Heart left ventricle (tissue), 13 donors: ENCODE results near the gene TTC34.

ENCODE experiments used
- CTCF ChIP-seq, 12 donors: fragments of 200-600 bp; sonication (generic) in 4 of 12; IDR thresholded peaks; one replicate each; pipeline versions ENCODE4 v1.5.0 to v1.8.0; 2018 to 2022; ENCODE audit warnings: antibody characterized with exemption in 12 of 12, mild to moderate bottlenecking in 5 of 12
- POLR2A ChIP-seq, 2 donors: fragments of 450-650 bp; IDR thresholded peaks; one replicate each; pipeline ENCODE4 v1.6.1; 2017; ENCODE audit warnings: antibody characterized with exemption in 2 of 2, mild to moderate bottlenecking in 2 of 2, moderate library complexity in 2 of 2
- donor health status: ischemic (EF 13 %, LVEDD 7.1; RV severe dilation, severe dysfunction).
- donor health status: DM: no; HTN: yes; CAD: no.
- donor health status: DM: no; HTN: no; CAD: no.
- donor health status: ischemic (EF 25% LVEDD 6.9; RV normal size, moderate dysfunction).
- donor health status: ischemic (EF 25% LVEDD 5.7; RV mildly dilated, moderate dysfunction).
- donor health status: ischemic (EF 35%, LVEDD 5.7; RV mildly dilated, moderate dysfunction).
- donor health status: nonischemic (EF 11% LVEDD 7.7; RV severe dilation, severe dysfunction).
- donor health status: DM: yes; HTN: yes; CAD: no.
- donor health status: PGD.
- donor health status: ischemic (EF 29% LVEDD 5.4; RV normal size, mild dysfunction).
- donor health status: nonischemic (EF 23%, LVEDD 6.1; RV moderate dilation, normal function).

GRCh38 chr1:2610036-2610959 is 191.2 kb downstream of the TTC34 start:
- TF ChIP-seq CTCF (IDR thresholded peaks at IDR 0.05) (no peak), POLR2A (IDR thresholded peaks at IDR 0.05) (no peak)
